ENCODE results near the gene PPP1CB. TPM values are rescaled to one million over a fixed set of nuclear protein-coding genes. Genes with fewer than 3 reads are reported as not detected.
"Not testable (repeated sequence)": the region's sequence is repeated elsewhere in the genome, so short reads cannot be mapped to it uniquely, and the experiment has no call there.

The PPP1CB gene
- total RNA-seq = 241 TPM

DNA sequence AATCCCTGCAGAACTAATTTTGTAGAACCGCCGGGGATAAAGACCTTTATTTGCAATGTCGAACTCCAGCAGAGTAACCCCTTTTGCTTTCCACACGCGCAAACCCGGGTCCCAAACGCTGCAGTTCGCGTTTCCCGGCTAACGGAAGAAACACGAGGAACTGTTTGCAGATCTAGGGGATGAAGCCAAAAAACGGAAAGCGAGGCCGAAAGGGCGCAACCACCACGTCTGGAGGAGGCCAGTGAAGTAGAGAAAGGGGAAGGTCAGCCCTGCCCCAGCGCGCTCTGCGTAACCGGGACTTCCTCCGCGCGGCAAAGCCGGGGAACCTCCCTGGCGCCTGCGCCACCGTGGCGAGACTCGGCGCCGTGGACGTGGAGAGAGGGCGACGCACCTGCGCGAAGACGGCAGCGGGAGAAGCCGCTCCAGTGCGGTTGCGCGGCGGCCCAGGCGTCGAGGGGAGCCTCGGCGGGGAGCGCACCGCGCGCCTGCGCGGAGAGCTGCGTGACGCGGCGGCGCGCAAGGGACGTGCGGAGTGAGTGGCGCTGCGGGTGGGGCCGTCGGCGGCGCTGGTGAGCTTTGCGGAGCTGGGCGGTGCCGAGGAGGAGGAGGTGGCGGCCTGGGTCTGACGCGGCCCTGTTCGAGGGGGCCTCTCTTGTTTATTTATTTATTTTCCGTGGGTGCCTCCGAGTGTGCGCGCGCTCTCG, at the start of gene PPP1CB:
TSS of gene PPP1CB (plus strand) at position 579 of the 704 bp plus-strand sequence. CDS start 295 bp downstream, outside the sequence.
- DNase-seq = peak; percentile 97

- DNase-seq = no peak
These were observed 49.2 kb upstream of the PPP1CB start for GRCh38 chr2:28702415-28702861.

DNA sequence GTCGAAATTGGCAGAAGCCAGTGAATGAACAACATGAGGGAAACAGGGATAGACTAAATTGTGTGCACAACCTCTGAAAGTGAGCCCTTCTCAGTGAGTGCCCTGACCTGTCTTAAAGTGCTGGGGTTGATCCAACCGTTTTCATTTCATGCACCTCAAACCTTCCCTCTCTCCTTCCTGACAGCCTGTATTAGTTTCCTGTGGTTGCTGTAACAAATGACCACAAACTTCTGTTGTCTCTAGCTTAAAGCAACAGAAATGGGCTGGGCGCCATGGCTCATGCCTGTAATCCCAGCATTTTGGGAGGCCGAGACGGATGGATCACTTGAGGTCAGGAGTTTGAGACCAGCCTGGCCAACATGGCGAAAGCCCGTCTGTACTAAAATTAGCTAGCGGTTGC, 48.8 kb upstream of the PPP1CB start:
- no peak for DNase-seq

GRCh38 chr2:28704621-28705020, 47.0 kb upstream of the PPP1CB start:
- no peak for DNase-seq

- no peak for DNase-seq
These were observed 45.7 kb upstream of the PPP1CB start for GRCh38 chr2:28705751-28706440.

GRCh38 chr2:28707592-28707991, 44.0 kb upstream of the PPP1CB start:
- no peak for DNase-seq

DNA sequence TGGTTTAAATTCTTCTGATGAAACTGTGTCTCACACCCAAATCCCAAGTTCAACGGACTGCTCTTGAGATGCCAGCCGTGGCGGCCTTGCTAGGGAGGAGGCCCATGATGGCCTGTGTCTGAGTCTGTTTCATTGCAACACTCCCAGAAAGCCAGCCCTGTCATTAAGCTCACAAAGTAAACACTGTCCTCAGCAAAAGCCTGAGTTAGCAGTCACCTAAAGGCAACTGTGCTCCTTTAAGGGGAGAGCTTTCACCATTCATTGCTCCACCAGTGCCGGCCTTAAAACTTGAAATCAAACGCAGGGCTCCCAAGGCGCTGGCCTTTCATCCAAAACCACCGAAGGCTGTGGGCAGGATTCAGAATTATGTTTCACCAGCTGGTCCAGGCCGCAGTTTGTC, 42.5 kb upstream of the PPP1CB start:
- DNase-seq = no peak

- DNase-seq = no peak
These were observed 41.1 kb upstream of the PPP1CB start for GRCh38 chr2:28710545-28710944.

DNA sequence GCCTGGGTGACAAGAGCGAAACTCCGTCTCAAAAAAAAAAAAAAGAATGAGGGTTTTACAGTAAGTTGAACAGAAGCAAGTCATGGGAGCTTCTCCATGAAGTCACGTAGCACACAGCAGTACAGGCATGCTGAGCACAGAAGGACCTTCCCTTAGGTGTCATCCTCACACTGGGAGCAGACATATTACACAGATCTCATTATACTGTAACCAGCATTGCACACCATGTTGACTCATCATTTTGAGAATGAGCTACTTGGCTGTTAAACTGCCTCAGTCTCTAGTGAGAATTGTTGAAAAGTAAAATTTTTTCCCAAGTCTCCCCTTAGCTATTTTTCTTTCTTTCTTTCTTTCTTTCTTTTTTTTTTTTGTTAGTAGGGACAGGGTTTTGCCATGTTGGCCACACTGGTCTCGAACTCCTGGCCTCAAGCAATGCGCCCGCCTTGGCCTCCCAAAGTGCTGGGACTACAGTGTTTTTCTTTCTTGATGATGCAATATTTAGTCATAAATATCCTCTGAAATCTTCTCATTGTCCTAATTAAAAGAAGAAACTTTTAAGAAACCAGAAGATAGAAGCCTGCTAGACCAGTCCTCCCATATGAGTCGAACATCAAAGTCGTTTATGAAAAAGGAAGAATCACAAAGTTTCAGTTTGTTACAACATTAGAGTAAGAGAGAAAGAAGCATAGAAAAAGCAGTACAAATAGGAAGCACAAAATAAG, 37.9 kb upstream of the PPP1CB start:
- no peak for DNase-seq

DNA sequence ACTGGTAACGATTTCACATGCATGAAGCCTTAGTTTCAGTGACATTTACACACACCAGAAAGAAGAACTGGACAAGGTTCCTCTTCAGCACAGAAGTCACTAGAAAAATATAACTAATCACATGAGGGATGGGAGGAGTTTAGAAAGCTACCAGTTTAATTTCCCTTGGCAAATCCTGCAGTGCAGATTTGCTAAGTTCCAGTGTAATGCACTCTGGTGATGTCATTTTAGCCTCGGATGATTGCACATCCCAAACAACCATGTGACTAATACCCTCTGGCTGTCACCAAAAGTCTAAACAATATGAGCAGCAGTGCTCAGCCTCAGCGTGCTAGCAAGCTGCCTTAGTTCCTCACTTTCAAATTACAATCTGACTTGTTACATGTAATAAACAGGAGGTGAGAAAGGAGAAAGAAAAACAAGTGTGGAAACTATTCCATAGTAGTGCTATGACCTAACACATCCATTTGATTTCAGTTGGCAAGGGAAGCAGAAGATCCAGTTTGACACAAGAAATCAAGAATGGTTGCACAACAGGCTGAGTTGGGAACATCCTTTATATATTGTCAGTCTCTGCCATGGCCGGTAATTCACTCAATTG, 35.3 kb upstream of the PPP1CB start:
- DNase-seq = peak; percentile 94

DNA sequence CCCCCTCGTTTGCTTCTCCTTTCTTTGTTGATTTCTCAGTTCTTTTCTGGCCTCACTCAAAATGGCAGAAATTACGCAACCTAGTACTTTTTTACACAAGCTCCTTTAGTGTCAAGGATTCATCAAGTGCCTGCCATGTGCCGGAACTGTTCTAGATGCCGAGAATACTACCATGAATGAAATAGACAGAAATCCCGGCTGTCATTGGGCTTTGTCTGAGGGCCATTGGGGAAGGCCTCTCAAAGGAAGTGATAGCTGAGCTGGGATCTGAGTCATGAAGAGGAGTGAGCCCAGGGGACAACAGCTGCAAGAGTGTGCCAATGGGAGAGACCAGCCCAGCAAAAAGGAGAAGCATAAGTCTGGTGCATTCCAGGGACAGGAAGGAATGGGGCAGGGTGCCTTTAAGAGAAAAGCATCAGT, 34.3 kb upstream of the PPP1CB start:
- peak; percentile 18 for DNase-seq

DNA sequence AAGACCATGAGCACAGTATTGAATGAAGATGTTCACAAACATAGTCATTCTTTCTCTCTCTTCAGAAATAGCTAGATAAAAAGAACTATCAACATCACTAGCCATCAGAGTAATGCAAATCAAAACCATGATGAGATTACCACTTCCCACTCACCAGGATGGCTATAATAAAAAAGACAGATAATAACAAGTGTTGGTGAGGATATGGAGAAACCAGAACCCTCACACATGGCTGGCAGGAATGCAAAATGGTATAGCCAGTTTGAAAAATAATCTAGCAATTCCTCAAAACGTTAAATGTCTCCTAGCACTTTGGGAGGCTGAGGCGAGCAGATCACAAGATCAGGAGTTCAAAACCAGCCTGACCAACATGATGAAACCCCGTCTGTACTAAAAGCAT, 31.3 kb upstream of the PPP1CB start:
- DNase-seq = no peak

GRCh38 chr2:28721601-28722191, 29.9 kb upstream of the PPP1CB start:
- no peak for DNase-seq

DNA sequence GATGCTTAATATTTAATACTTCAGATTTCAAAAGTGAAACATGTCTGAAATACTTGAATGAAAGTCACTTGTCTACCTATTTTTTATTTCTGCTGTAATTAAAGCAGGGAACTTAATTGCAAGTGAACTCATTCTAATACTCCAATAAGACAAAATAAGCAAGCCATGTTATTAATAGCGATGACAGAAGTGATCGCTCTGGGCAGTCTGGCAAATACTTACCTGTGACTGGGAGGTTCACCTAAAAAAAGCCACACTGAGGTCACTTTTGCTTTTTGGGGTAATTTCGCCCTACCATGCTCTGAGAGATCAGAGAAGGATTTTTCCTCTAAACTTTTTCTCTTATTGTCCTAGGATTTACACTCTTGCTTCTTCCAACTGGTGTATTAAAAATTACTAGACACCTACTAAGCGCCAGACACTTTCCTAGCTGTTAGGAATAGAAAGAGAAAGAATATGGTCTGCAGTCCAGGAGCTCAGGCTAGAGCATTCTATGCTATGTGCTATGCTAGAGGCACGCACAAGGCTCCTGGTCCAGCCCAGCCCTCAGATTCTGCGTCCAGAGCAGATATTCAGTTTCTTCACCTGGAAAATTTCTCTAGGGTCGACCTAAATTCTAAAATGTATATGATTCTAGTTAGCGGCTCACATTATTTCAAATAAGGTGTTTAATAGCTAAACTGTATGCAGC, 26.5 kb upstream of the PPP1CB start:
- no peak for DNase-seq

GRCh38 chr2:28726177-28726576, 25.5 kb upstream of the PPP1CB start:
- no peak for DNase-seq

DNA sequence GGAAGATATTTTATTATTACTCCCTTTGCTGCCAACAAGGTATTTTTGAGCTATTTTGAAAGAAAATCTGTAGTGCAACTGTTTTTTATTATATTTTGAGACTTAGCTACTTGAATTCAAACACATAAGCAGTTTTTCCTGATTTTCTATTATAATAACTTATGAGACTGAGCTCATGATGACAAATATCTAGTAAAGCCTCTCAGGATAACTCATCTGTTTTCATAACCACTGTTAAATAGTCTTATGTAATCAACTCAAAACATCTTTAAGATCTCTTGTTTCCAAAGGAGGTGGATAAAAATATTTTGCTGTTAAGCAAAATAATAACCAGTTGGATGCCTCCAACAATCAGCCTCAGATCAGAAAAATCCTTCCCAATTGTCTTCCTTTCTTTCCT, 21.9 kb upstream of the PPP1CB start:
- DNase-seq = no peak

GRCh38 chr2:28730641-28731146, 20.9 kb upstream of the PPP1CB start:
- no peak for DNase-seq

GRCh38 chr2:28735511-28735910, 16.1 kb upstream of the PPP1CB start:
- DNase-seq = no peak

DNA sequence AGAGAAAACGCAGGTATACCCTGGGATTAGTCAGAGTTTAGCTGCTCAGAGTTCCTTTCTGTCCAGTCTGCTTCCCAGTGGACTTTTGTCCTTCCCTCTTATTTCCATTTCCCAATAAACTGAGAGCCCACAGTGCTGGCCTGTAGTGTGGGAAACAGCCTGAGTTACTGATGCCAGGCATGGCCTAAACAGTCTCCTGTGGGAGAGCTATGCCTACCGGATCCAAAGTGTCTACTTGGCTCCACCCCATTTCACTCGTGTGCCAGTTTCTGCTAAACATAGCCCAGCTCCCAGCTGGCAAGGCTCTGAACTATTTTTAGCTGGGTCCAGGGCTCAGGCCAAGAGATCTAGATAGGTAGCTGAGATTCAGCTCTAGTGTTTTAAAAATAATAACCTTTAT, 15.6 kb upstream of the PPP1CB start:
- DNase-seq = no peak

DNA sequence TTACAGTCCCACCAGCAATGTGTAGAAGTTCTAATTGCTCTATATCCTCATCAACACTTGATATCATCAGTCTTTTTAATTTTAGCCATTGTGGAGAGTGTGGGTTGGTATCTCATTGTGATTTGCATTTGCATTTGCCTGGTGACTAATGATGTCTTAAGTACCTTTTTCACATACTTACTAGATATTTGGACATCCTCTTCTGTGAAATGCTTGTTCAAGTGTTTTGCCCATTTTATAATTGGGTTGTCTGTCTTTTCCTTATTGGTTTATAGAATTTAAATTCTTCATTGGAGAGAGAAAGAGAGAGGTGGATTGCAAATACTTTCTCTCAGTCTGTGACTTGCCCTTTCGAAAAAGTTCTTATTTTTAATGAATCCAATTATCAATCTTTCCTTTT, 14.0 kb upstream of the PPP1CB start:
- DNase-seq = no peak

DNA sequence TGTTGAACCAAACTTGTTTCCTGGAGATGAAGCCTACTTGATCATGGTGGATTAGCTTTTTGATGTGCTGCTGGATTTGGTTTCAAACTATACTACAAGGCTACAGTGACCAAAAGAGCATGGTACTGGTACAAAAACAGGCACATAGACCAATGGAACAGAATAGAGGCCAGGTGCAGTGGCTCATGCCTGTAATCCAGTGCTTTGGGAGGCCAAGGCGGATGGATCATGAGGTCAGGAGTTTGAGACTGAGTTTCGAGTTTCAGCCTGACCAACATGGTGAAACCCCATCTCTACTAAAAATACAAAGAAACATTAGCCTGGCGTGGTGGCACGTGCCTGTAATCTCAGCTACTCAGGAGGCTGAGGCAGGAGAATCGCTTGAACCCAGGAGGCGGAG, 9.0 kb upstream of the PPP1CB start:
- not testable (repeated sequence) for DNase-seq

DNA sequence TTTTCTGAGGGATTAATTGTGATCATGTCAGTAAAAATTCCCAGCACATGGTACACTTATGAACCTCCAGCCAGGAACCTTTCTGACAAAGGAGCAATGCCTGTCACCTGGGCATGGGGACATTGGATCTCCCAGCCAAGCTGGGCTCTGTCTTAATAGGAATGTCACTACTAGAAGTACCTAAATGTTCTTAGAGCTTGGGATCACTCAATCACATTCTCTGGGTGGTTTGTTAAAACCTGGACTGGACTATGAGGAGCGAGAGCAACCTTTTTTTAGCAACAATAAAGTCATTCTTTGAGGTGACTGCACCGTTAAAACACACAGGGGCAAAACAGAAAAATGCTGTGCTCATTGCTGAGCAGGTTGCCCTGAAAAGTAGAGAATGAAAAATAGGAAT, 6.4 kb upstream of the PPP1CB start:
- no peak for DNase-seq

Data from skin of body (tissue), 2 donors.